ENCODE measurements around the gene ALKAL2. TPM values are rescaled to one million over a fixed set of nuclear protein-coding genes. Genes with fewer than 3 reads are reported as not detected.
A peak's percentile ranks its signal among the peaks of the same experiment; 100 is the strongest.

ALKAL2 gene
- total and polyA plus RNA-seq, 10 of the 15 experiments (the other 5 are each of a cell fraction or from before 2014, with no cell fraction given) = 0.11 to 0.29 (median 0.11) TPM; not detected in 7

GRCh38 chr2:264493-265468 is 23.1 kb downstream of the ALKAL2 start, which contains the start of gene ACP1 (continued):
- TF ChIP-seq IKZF1 (conservative IDR thresholded peaks at IDR 0.05) (peak; percentile 100), USF2 (IDR thresholded peaks at IDR 0.05; ENCODE audit: borderline replicate concordance, low read depth, low read length) (no peak), SMARCA5 (IDR thresholded peaks at IDR 0.05) (peak; percentile 77; the same call in 1 of the 2 replicates), CREM (IDR thresholded peaks at IDR 0.05; ENCODE audit: low read depth) (peak; percentile 42), ZSCAN29 (IDR thresholded peaks at IDR 0.05) (no peak), ZNF592 (IDR thresholded peaks at IDR 0.05) (0 out of 2 replicates have a peak, but pooled peaks have one; percentile 46), TAF1 (IDR thresholded peaks at IDR 0.05; ENCODE audit: borderline replicate concordance, low read depth, low read length) (peak; percentile 74; the same call in 1 of the 2 replicates), EGR1 (IDR thresholded peaks at IDR 0.05; ENCODE audit: borderline replicate concordance in 1 of 2, low read depth in 2 of 2, low read length in 2 of 2) (peak in 1 of 2 experiments; percentile 78; a peak in 1 of 3 replicates)
- TF ChIP-seq, protein P1, sequence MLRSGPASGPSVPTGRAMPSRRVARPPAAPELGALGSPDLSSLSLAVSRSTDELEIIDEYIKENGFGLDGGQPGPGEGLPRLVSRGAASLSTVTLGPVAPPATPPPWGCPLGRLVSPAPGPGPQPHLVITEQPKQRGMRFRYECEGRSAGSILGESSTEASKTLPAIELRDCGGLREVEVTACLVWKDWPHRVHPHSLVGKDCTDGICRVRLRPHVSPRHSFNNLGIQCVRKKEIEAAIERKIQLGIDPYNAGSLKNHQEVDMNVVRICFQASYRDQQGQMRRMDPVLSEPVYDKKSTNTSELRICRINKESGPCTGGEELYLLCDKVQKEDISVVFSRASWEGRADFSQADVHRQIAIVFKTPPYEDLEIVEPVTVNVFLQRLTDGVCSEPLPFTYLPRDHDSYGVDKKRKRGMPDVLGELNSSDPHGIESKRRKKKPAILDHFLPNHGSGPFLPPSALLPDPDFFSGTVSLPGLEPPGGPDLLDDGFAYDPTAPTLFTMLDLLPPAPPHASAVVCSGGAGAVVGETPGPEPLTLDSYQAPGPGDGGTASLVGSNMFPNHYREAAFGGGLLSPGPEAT (IDR thresholded peaks at IDR 0.05; ENCODE audit: low read depth) = peak; percentile 88

All from GM12878 (cell line).